HepG2 (cell line): ENCODE measurements around the gene MAGI1. TPM values are rescaled to one million over a fixed set of nuclear protein-coding genes. Genes with fewer than 3 reads are reported as not detected.

Experiments
- ATAC-seq: fragments of 200-7000 bp; cut with Tn5 transposase; 3 replicates; pipeline ENCODE4 v1.9.1; 2020; ENCODE audit warnings: mild to moderate bottlenecking, moderate library complexity
- BruUV-seq: library from RNA; stranded (reverse); fragments of 400-500 nt; replicated peaks from 2 replicates; lab custom pipeline; 2021; lab: Mats Ljungman, UMichigan
- CTCF ChIA-PET: fragments of 300-600 bp; formaldehyde crosslinking; extraction: SDS; loops from one replicate; lab custom pipeline; 2021; ENCODE audit warnings: low total read pairs, inconsistent platforms, low intra/inter-chr PET ratio; lab: Yijun Ruan, JAX
- POLR2A ChIA-PET: fragments of 350-600 bp; sonication (Branson Sonifier 250); formaldehyde crosslinking; loops from one replicate; lab custom pipeline; 2020; ENCODE audit warnings: antibody characterized with exemption, inconsistent platforms; lab: Yijun Ruan, JAX
- DNase-seq: peaks from one replicate; pipeline ENCODE4 v3.0.0-alpha.2; 2015; ENCODE audit warnings: low spot score
- FAIRE-seq: peaks from 3 replicates; lab custom pipeline; 2011; peaks lifted over from hg19 to GRCh38; lab: Jason Lieb, UNC
- H2AFZ ChIP-seq: one replicate; pipeline ENCODE4 v1.6.1; 2011; ENCODE audit warnings: low read length, inconsistent platforms
- H3K27ac ChIP-seq: fragments of 300-600 bp; 3 replicates; pipeline ENCODE4 v1.8.0; 2011; ENCODE audit warnings: mixed run types, mild to moderate bottlenecking, mixed read lengths, low read length, inconsistent platforms; ENCODE audit not compliant: insufficient read depth; ENCODE audit errors: extremely low read length
- H3K27me3 ChIP-seq, 2 experiments: fragments of 200-600 bp in 1 of 2; 2 replicates in 1 of 2; 3 replicates in 1 of 2; pipeline versions ENCODE4 v1.6.0 to v1.8.0; 2011; ENCODE audit warnings: low read length in 2 of 2, mild to moderate bottlenecking in 2 of 2, moderate library complexity in 2 of 2, inconsistent platforms in 1 of 2; ENCODE audit not compliant: insufficient read depth in 2 of 2, control insufficient read depth in 1 of 2
- H3K36me3 ChIP-seq, 2 experiments: fragments of 200-600 bp in 1 of 2; replicated peaks in 1 of 2; 2 replicates in 1 of 2; 3 replicates in 1 of 2; pipeline versions ENCODE4 v1.5.1 to v1.8.0; 2011; ENCODE audit warnings: low read length in 2 of 2, inconsistent platforms in 1 of 2; ENCODE audit not compliant: insufficient read depth in 2 of 2, control insufficient read depth in 1 of 2
- H3K4me1 ChIP-seq: 2 replicates; pipeline ENCODE4 v1.5.1; 2012; ENCODE audit warnings: low read length, inconsistent platforms; ENCODE audit not compliant: insufficient read depth
- H3K4me2 ChIP-seq: 2 replicates; pipeline ENCODE4 v1.6.0; 2011; ENCODE audit warnings: low read depth, low read length, inconsistent platforms
- H3K4me3 ChIP-seq, 3 experiments: fragments of 200-600 bp in 1 of 3; sonication (generic), shearing (Covaris generic) in 1 of 3; replicated peaks in 1 of 3; 2 replicates each; pipeline ENCODE4 v1.5.1; 2011 to 2016; ENCODE audit warnings: low read length in 3 of 3, inconsistent platforms in 2 of 3, low read depth in 2 of 3, mild to moderate bottlenecking in 2 of 3, control low read depth in 1 of 3, mixed read lengths in 1 of 3; ENCODE audit not compliant: insufficient read depth in 1 of 3
- H3K79me2 ChIP-seq: one replicate; pipeline ENCODE4 v1.6.1; 2011; ENCODE audit warnings: low read length, inconsistent platforms; ENCODE audit not compliant: insufficient read depth
- H3K9ac ChIP-seq: 2 replicates; pipeline ENCODE4 v1.6.0; 2011; ENCODE audit warnings: mild to moderate bottlenecking, low read depth, low read length, inconsistent platforms; ENCODE audit not compliant: insufficient read depth
- H3K9me3 ChIP-seq: 2 replicates; pipeline ENCODE4 v1.5.1; 2012; ENCODE audit warnings: mild to moderate bottlenecking, low read length
- H4K20me1 ChIP-seq: 2 replicates; pipeline ENCODE4 v1.6.0; 2011; ENCODE audit warnings: inconsistent platforms, mild to moderate bottlenecking, low read length, moderate library complexity; ENCODE audit not compliant: insufficient read depth
- ARID4A ChIP-seq: sonication (generic); formaldehyde crosslinking; IDR thresholded peaks from 2 replicates; pipeline ENCODE4 v1.5.0; 2020; ENCODE audit warnings: mild to moderate bottlenecking, missing genetic modification reagents, borderline replicate concordance
- CENPT ChIP-seq: sonication (generic); formaldehyde crosslinking; IDR thresholded peaks from 2 replicates; pipeline ENCODE4 v1.8.0; 2022; ENCODE audit warnings: low read depth, mild to moderate bottlenecking, moderate library complexity, missing genetic modification reagents
- CHD4 ChIP-seq: fragments of 200-600 bp; sonication (generic); IDR thresholded peaks from 2 replicates; pipeline ENCODE4 v1.7.0; 2017; ENCODE audit warnings: mild to moderate bottlenecking, low read length, borderline replicate concordance
- LBX2 ChIP-seq: sonication (generic); formaldehyde crosslinking; IDR thresholded peaks from 2 replicates; pipeline ENCODE4 v1.5.0; 2020; ENCODE audit warnings: missing genetic modification reagents, mild to moderate bottlenecking, borderline replicate concordance
- MED1 ChIP-seq: sonication (generic); formaldehyde crosslinking; IDR thresholded peaks from 2 replicates; pipeline ENCODE4 v1.4.0; 2020; ENCODE audit warnings: missing genetic modification reagents
- MED13 ChIP-seq: sonication (generic); formaldehyde crosslinking; IDR thresholded peaks from 2 replicates; pipeline ENCODE4 v1.5.0; 2020; ENCODE audit warnings: missing genetic modification reagents
- TGIF2 ChIP-seq: IDR thresholded peaks from 2 replicates; pipeline ENCODE4 v1.6.1; 2016; ENCODE audit warnings: control low read depth, missing compliant biosample characterization
- ZBTB38 ChIP-seq: sonication (generic); formaldehyde crosslinking; IDR thresholded peaks from 2 replicates; pipeline ENCODE4 v1.5.1; 2020; ENCODE audit warnings: mild to moderate bottlenecking, missing genetic modification reagents
- ZBTB4 ChIP-seq: sonication (generic); formaldehyde crosslinking; IDR thresholded peaks from 2 replicates; pipeline ENCODE4 v1.4.0; 2020; ENCODE audit warnings: missing genetic modification reagents, mild to moderate bottlenecking, borderline replicate concordance
- ZNF317 ChIP-seq: sonication (generic); formaldehyde crosslinking; IDR thresholded peaks from 2 replicates; pipeline ENCODE4 v1.5.0; 2020; ENCODE audit warnings: mild to moderate bottlenecking, missing genetic modification reagents
- WGBS: methylation state at CpG from one replicate; pipeline ENCODE4 v1.1.6; 2017; ENCODE audit warnings: low lambda C conversion rate; 5-methylcytosine and 5-hydroxymethylcytosine counted together
- in situ Hi-C: cut with HindIII; loops from 2 replicates; pipeline ENCODE4 v1.10.0; 2017; ENCODE audit warnings: low pct_unique_long_range_greater_than_20kb; ENCODE audit not compliant: extremely low pct_ligation_motif_present
- intact Hi-C: fragments of 100-400 bp; cut with micrococcal nuclease; formaldehyde crosslinking; loops from one replicate; pipeline ENCODE4 v1.10.0; 2022; ENCODE audit not compliant: unreplicated experiment
- polyA plus RNA-seq, 8 experiments: library from polyadenylated mRNA; depleted of rRNA in 3 of 8; stranded (reverse) in 7 of 8; unstranded in 1 of 8; fragments of >200 nt; fragmentation: Illumina TruSeq in 4 of 8; extraction: Trizol in 4 of 8; gene quantifications; 2 replicates each; pipeline versions ENCODE4 v1.2.1 to v1.2.3, GENCODE V29; 2011 to 2016; ENCODE audit warnings: low read depth in 4 of 8, missing spikeins in 1 of 8, mixed read lengths in 1 of 8; ENCODE audit not compliant: insufficient read depth in 1 of 8
- total RNA-seq, 5 experiments: library from RNA; depleted of rRNA; stranded (reverse); fragments of >200 nt; fragmentation: Illumina TruSeq; extraction: Trizol; gene quantifications; 2 replicates each; pipeline ENCODE4 v1.2.3, GENCODE V29; 2016; ENCODE audit warnings: low read depth in 1 of 5

MAGI1 gene
- total and polyA plus RNA-seq, 2 of the 13 experiments (the other 11 are each of a cell fraction or from before 2014, with no cell fraction given): 22.2 to 26.0 TPM

- no peak for DNase-seq
- intact Hi-C loops: loop anchor here (5.0 to 10.0 kb wide), 4 partner anchors 127 to 447 kb away; partner anchors contain the start of gene MAGI1
- no TSS peak for BruUV-seq
These were observed 250.9 kb downstream of the MAGI1 start for GRCh38 chr3:65787827-65788226.

GRCh38 chr3:65787340-65787739, 251.4 kb downstream of the MAGI1 start:
- intact Hi-C loops (loop anchor here (5.0 to 10.0 kb wide), 4 partner anchors 127 to 447 kb away; partner anchors contain the start of gene MAGI1), in situ Hi-C loops (loop anchor here (5.0 kb wide), 1 partner anchor 355 kb away; no protein-coding TSS in a partner anchor)
- Histone ChIP-seq H3K79me2 (peaks cover 35% of the 10 kb centered on the region), H3K9me3 (no peaks in the 10 kb centered on the region), H3K4me1 (no peaks in the 10 kb centered on the region), H3K36me3 (no peaks in the 10 kb centered on the region), H2AFZ (no peak overlapping the region), H3K9ac (no peak overlapping the region), H3K27ac (no peak overlapping the region), H3K4me3 (no peak overlapping the region), H4K20me1 (peaks cover 18% of the 10 kb centered on the region), H3K27me3 (no peaks in the 10 kb centered on the region), H3K4me2 (no peak overlapping the region)
- no TSS peak for BruUV-seq
- FAIRE-seq (no peak), DNase-seq (no peak), ATAC-seq (no peak)
- WGBS: 91% methylated on average over 5 of the region's 5 CpGs
- ChIA-PET POLR2A (no interaction called here), CTCF (no interaction called here)
- TF ChIP-seq ZBTB4: no peak
- no peak for TF ChIP-seq CENPT (CRISPR knock-in tag)
- TF ChIP-seq CHD4: no peak
- TF ChIP-seq ZBTB38 (CRISPR knock-in tag): no peak
- TF ChIP-seq TGIF2: no peak
- TF ChIP-seq ZNF317 (CRISPR knock-in tag): no peak
- no peak for TF ChIP-seq MED1 (CRISPR knock-in tag)
- TF ChIP-seq ARID4A (CRISPR knock-in tag): no peak

More at GRCh38 chr3:65787827-65788226, 250.9 kb downstream of the MAGI1 start:
- no peaks in the 10 kb centered on the region for H3K27me3 ChIP-seq
- peaks cover 32% of the 10 kb centered on the region for H3K79me2 ChIP-seq
- peaks cover 18% of the 10 kb centered on the region for H4K20me1 ChIP-seq
- H3K9me3 ChIP-seq: no peaks in the 10 kb centered on the region
- no peak overlapping the region for H3K27ac ChIP-seq
- H3K4me2 ChIP-seq: no peak overlapping the region
- no peak overlapping the region for H3K4me3 ChIP-seq
- POLR2A ChIA-PET: no interaction called here
- no peak overlapping the region for H3K9ac ChIP-seq
- in situ Hi-C loops: loop anchor here (5.0 kb wide), 1 partner anchor 354 kb away; no protein-coding TSS in a partner anchor
- ATAC-seq (no peak), FAIRE-seq (no peak)
- H3K36me3 ChIP-seq: no peaks in the 10 kb centered on the region
- 93% methylated on average over 2 of the region's 2 CpGs for WGBS
- no peaks in the 10 kb centered on the region for H3K4me1 ChIP-seq
- CTCF ChIA-PET: no interaction called here
- no peak overlapping the region for H2AFZ ChIP-seq
- TF ChIP-seq MED13 (CRISPR knock-in tag) (no peak), LBX2 (CRISPR knock-in tag) (no peak)
